Stimulated activated naive CD8-positive, alpha-beta T cell treated with anti-CD3 and anti-CD28 coated beads, Interleukin-15, amount 100 ng/mL, for 72 hours (primary cell): Measurements from ENCODE around the gene AGPAT3.

Experiments
- ATAC-seq: fragments of 150-1000 bp; cut with Tn5 transposase; 2 replicates; pipeline ENCODE4 v1.10.0; 2021; ENCODE audit warnings: mild to moderate bottlenecking, moderate library complexity
- DNase-seq, 2 donors: peaks; one replicate each; pipeline ENCODE4 v3.0.0; 2021 to 2022
- H3K27ac Mint-ChIP-seq, 2 donors: one replicate each; pipeline ENCODE4 v1.8.0; 2022; ENCODE audit warnings: mild to moderate bottlenecking in 2 of 2, mixed read lengths in 2 of 2, moderate library complexity in 2 of 2
- H3K27me3 Mint-ChIP-seq: one replicate; pipeline ENCODE4 v1.8.0; 2022; ENCODE audit warnings: mixed read lengths
- H3K4me1 Mint-ChIP-seq: one replicate; pipeline ENCODE4 v1.8.0; 2022; ENCODE audit warnings: mild to moderate bottlenecking, mixed read lengths
- H3K4me3 Mint-ChIP-seq, 2 donors: one replicate each; pipeline ENCODE4 v1.8.0; 2022; ENCODE audit warnings: mild to moderate bottlenecking in 2 of 2, mixed read lengths in 2 of 2, moderate library complexity in 1 of 2
- H3K9me3 Mint-ChIP-seq, 2 donors: one replicate each; pipeline ENCODE4 v1.8.0; 2022; ENCODE audit warnings: mixed read lengths in 2 of 2

AGPAT3 gene

GRCh38 chr21:44010429-44010828 lies 145.4 kb downstream of the AGPAT3 start:
- no peaks in the 10 kb centered on the region for H3K9me3 Mint-ChIP-seq
- no peak for DNase-seq
- no peaks in the 10 kb centered on the region for H3K27me3 Mint-ChIP-seq
- no peak overlapping the region for H3K27ac Mint-ChIP-seq
- H3K4me1 Mint-ChIP-seq = peaks cover 32% of the 10 kb centered on the region
- ATAC-seq = no peak
- no peak overlapping the region for H3K4me3 Mint-ChIP-seq

- Mint-ChIP-seq H3K4me3 (peak overlapping the region; percentile 89 to 95), H3K9me3 (no peaks in the 10 kb centered on the region), H3K27me3 (no peaks in the 10 kb centered on the region), H3K27ac (peak overlapping the region; percentile 97 to 98), H3K4me1 (peaks cover 39% of the 10 kb centered on the region)
- ATAC-seq = no peak
- no peak for DNase-seq
These were observed 146.1 kb downstream of the AGPAT3 start for GRCh38 chr21:44011123-44011522.

GRCh38 chr21:44011579-44012473 lies 146.8 kb downstream of the AGPAT3 start, which contains the start of gene TRAPPC10:
TSS of gene TRAPPC10 (plus strand) at chr21:44012309. CDS start at chr21:44012494, 185 bp downstream.
- peak; percentile 81 to 84 for DNase-seq
- Mint-ChIP-seq H3K4me1 (peaks cover 46% of the 10 kb centered on the region), H3K27me3 (no peaks in the 10 kb centered on the region), H3K4me3 (peak within 1 kb of the TSS; percentile 89 to 95), H3K27ac (peak within 1 kb of the TSS; percentile 97 to 98), H3K9me3 (no peaks in the 10 kb centered on the region)
- ATAC-seq = peak; percentile 75

DNA sequence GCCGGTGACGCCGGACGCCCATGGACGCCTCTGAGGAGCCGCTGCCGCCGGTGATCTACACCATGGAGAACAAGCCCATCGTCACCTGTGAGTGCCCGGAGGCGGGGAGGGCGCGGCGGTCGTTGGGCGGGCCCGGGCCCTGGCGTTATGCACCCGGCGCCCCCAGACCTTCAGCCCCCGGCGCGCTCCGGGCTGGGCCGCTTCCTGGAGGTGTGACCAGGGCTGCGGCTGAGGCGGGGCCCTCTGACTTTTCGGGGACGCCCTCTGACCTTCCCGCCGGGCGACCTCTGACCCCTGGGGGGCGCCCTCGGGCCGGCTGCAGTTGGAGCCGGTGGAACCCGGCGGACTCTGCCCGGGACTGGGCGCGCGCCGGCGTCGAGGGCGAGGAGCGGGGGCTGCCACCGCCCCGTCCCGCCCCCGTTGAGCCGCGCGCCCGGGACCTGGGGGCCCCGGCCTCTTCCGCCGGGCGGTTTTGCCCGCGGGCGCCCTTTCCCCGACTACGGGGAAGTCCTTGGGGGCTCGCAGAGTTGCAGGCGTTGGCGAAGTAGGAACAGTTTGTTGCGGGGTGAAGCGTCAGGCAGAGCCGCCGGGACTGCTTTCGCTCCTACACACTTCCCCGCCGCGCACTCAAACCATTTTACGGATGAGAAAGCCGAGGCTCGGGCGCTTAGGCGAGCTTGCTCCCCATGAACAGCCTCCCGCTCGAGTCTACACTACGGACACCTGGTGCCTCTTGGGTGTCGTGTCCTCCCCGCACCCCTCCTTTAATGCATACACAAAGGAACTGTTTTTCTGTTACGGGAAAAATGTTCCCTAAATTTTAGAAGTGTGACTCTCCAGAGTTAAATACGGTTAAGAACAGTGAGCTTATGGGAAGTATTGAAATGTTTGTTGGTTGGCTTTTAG lies 147.7 kb downstream of the AGPAT3 start:
- ATAC-seq (peak; percentile 87), DNase-seq (peak; percentile 90 to 92)
- Mint-ChIP-seq H3K27me3 (no peaks in the 10 kb centered on the region), H3K4me1 (peaks cover 55% of the 10 kb centered on the region), H3K27ac (peak overlapping the region; percentile 81 to 86), H3K4me3 (peak overlapping the region; percentile 87 to 91), H3K9me3 (no peaks in the 10 kb centered on the region)

DNA sequence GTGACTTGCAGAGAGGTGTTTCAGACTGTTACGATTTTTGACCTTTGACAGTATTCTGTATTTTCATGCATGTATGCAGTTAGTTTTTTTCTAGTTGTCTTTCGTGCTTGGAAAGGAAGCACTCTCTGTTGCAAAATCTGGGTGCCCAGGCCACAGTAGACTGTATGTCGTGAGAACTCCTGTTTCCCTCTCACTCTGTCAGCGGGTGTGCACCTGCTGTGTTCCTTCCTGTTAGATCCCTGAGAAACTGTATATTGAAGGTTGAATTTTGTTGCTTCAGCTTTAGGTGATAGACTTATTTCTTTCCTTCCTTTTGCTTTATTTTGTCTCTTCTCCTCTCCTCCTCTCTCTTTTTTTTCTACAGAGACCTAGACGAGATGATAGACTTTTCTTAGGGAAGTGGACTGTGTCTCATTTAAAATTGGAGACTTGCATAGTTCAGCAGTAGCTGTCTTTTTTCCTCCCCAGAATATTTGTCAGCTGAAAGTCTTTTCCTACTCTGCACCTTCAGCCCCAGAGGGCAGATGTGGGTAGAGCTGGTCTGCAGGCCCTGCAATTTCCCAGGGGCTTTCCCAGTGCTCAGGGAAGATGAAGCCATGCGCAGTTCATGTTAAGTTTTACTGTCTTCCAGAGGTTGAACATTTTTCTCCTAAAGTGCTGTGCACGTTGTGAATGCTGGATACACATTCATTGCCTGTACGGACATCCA lies 148.5 kb downstream of the AGPAT3 start:
- H3K27ac Mint-ChIP-seq = peak overlapping the region; percentile 81 to 86
- peaks cover 63% of the 10 kb centered on the region for H3K4me1 Mint-ChIP-seq
- ATAC-seq (peak; percentile 3), DNase-seq (peak in 1 of 2 donors; percentile 45)
- H3K27me3 Mint-ChIP-seq = no peaks in the 10 kb centered on the region
- no peaks in the 10 kb centered on the region for H3K9me3 Mint-ChIP-seq
- peak overlapping the region; percentile 87 to 91 for H3K4me3 Mint-ChIP-seq

- Mint-ChIP-seq H3K4me1 (peaks cover 95% of the 10 kb centered on the region), H3K27me3 (no peaks in the 10 kb centered on the region), H3K9me3 (no peaks in the 10 kb centered on the region), H3K27ac (peak overlapping the region in 1 of 2 donors; percentile 4), H3K4me3 (peak overlapping the region; percentile 33 to 39)
- ATAC-seq (no peak), DNase-seq (no peak)
These were observed 152.6 kb downstream of the AGPAT3 start for GRCh38 chr21:44017601-44018000.

DNA sequence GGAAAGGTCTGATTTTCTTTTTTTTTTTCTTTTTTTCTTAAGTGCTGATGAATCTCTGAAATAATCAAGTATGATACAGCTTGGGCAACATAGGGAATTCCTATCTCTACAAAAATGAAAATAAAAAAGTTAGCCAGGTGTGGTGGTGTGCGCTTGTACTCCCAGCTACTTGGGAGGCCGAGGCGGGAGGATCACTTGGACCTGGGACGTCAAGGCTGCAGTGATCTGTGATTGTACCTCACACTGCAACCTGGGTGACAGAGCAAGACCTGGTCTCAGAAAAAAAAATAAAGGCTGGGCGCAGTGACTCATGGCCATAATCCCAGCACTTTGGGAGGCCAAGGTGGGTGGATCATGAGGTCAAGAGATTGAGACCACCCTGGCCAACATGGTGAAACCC lies 153.1 kb downstream of the AGPAT3 start:
- Mint-ChIP-seq H3K27me3 (no peaks in the 10 kb centered on the region), H3K4me3 (peak overlapping the region; percentile 33 to 39), H3K27ac (peak overlapping the region in 1 of 2 donors; percentile 59), H3K9me3 (no peaks in the 10 kb centered on the region), H3K4me1 (peaks cover 99% of the 10 kb centered on the region)
- DNase-seq = no peak
- no peak for ATAC-seq

- H3K27ac Mint-ChIP-seq = peak overlapping the region; percentile 54 to 92
- peak; percentile 71 for ATAC-seq
- H3K9me3 Mint-ChIP-seq = no peaks in the 10 kb centered on the region
- H3K27me3 Mint-ChIP-seq = no peaks in the 10 kb centered on the region
- H3K4me3 Mint-ChIP-seq = peak overlapping the region; percentile 67
- H3K4me1 Mint-ChIP-seq = peaks cover 99% of the 10 kb centered on the region
- DNase-seq = peak in 1 of 2 donors; percentile 24
These were observed 154.0 kb downstream of the AGPAT3 start for GRCh38 chr21:44018813-44019567.

- ATAC-seq = no peak
- H3K27ac Mint-ChIP-seq = peak overlapping the region; percentile 54 to 92
- no peak for DNase-seq
- H3K27me3 Mint-ChIP-seq = no peaks in the 10 kb centered on the region
- H3K9me3 Mint-ChIP-seq = no peaks in the 10 kb centered on the region
- peaks cover 99% of the 10 kb centered on the region for H3K4me1 Mint-ChIP-seq
- H3K4me3 Mint-ChIP-seq = peak overlapping the region; percentile 67
These were observed 154.5 kb downstream of the AGPAT3 start for GRCh38 chr21:44019568-44019958.

DNA sequence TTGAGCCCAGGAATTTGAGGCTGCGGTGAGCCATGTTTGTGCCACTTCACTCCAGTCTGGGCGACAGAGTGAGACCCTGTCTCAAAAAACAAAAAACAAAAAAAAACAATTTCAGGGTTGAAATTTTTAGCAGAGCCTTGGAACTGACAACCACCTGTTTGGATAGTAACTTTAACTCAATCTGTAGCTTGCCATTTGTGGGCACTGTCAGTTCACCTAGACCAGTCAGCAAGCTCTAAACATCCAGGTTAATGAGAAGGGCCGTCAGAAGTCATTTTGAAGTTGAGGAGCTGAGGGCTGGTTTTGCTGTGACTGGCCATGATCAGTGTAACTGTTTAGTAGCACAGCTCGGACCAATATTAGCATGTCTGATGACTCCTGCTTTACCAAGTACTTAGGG lies 155.5 kb downstream of the AGPAT3 start:
- Mint-ChIP-seq H3K27ac (peak overlapping the region in 1 of 2 donors; percentile 28), H3K27me3 (no peaks in the 10 kb centered on the region), H3K4me3 (no peak overlapping the region), H3K4me1 (peaks cover 99% of the 10 kb centered on the region), H3K9me3 (no peaks in the 10 kb centered on the region)
- DNase-seq = no peak
- ATAC-seq = no peak

DNA sequence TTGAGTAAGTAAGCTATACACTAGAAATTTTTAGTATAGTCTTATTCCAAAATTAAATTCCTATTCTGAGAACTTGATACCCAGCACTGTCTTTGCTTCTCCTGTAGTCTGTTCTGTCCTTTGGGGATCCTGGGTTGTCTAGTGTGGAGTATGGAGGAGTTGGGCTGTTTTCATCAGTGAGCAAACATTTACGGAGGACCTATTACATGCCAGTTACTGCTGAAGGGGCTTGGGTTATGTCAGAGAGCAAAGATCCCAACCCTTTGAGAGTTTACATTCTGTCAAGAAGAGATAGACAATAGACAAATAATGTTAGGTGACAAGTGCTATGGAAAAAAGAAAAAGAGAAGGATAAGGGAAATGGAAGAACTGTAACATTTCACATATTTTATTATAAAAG lies 156.0 kb downstream of the AGPAT3 start:
- peak overlapping the region; percentile 4 to 34 for H3K4me3 Mint-ChIP-seq
- H3K9me3 Mint-ChIP-seq = no peaks in the 10 kb centered on the region
- DNase-seq (no peak), ATAC-seq (no peak)
- H3K4me1 Mint-ChIP-seq = peaks cover 99% of the 10 kb centered on the region
- peak overlapping the region; percentile 0 to 28 for H3K27ac Mint-ChIP-seq
- H3K27me3 Mint-ChIP-seq = no peaks in the 10 kb centered on the region

- Mint-ChIP-seq H3K4me1 (peaks cover 98% of the 10 kb centered on the region), H3K4me3 (no peak overlapping the region)
These were observed 159.2 kb downstream of the AGPAT3 start for GRCh38 chr21:44024257-44024656.

DNA sequence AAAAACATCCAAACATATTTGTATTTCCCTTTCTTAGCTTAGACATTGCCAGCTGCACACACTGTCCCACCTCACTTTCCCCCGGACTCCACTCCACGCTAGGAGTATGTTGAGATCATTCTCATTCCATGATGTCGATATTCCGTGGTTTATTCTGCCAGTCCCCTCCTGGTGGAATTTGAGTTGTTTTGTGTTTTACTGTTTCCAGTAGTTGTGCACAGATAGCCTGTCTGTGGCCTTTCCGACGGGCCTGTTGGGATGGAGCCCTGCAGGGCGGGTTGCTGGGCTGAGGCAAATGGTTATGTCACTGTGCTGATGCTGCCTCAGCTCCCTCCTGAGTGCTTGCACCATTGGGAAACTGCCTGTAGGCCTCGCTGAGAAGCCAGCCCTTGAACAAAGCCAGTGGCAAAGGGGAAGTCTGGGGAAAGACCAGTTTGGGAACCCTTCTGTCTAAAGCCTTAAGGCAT lies 159.9 kb downstream of the AGPAT3 start:
- DNase-seq (no peak), ATAC-seq (no peak)
- peaks cover 0 to 6% of the 10 kb centered on the region in 2 donors for H3K9me3 Mint-ChIP-seq
- no peak overlapping the region for H3K27ac Mint-ChIP-seq
- H3K4me1 Mint-ChIP-seq = peaks cover 98% of the 10 kb centered on the region
- peak overlapping the region; percentile 5 to 77 for H3K4me3 Mint-ChIP-seq
- H3K27me3 Mint-ChIP-seq = no peaks in the 10 kb centered on the region

More at GRCh38 chr21:44024257-44024656, 159.2 kb downstream of the AGPAT3 start:
- DNase-seq = no peak
- peak; percentile 56 for ATAC-seq
- H3K9me3 Mint-ChIP-seq = peaks cover 0 to 6% of the 10 kb centered on the region in 2 donors
- no peak overlapping the region for H3K27ac Mint-ChIP-seq
- H3K27me3 Mint-ChIP-seq = no peaks in the 10 kb centered on the region

DNA sequence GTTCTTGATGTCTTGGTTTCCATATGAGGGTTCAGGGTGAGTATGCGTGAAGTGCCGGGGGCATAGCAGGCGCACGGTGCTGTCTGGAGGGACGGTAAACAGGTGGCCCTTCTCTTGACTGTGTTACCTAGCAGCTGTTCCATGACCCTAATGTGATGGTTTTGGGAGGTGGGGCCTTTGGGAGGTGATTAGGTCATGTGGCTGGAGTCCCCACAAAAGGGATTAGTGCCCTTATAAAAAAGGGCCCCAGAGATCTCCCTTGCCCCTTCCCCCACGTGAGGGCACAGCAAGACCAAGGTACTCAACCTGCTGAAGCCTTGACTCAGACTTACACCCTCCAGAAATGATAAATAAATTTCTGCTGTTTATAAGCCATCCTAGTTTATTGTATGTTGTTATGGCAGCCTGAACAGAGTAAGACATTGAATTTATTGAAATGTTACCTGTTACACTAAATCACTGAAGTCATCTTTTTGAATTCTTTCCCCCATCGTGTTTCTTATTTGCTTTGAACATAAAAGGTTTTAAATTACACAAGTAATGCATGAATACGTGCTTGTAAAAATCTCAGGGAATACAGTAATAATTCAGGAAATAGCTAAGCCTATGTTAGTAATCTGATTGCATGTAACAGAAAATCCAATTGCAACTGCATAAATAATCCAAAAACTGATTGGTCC lies 162.7 kb downstream of the AGPAT3 start:
- H3K4me1 Mint-ChIP-seq = peaks cover 88% of the 10 kb centered on the region
- no peaks in the 10 kb centered on the region for H3K27me3 Mint-ChIP-seq
- DNase-seq (no peak), ATAC-seq (no peak)
- H3K9me3 Mint-ChIP-seq = peaks cover 0 to 6% of the 10 kb centered on the region in 2 donors
- H3K27ac Mint-ChIP-seq = peak overlapping the region in 1 of 2 donors; percentile 44
- no peak overlapping the region for H3K4me3 Mint-ChIP-seq
